Stimulated activated CD4-positive, alpha-beta T cell treated with anti-CD3 and anti-CD28 coated beads, Interleukin-1b, Interleukin-23, amount 100 ng/mL, for 24 hours (primary cell): ENCODE results near the gene SMCP.

Source experiments
- DNase-seq, 4 experiments: peaks; one replicate each; pipeline ENCODE4 v3.0.0-alpha.2; 2020; ENCODE audit warnings: low read depth in 4 of 4, low spot score in 1 of 4

The SMCP gene

DNA sequence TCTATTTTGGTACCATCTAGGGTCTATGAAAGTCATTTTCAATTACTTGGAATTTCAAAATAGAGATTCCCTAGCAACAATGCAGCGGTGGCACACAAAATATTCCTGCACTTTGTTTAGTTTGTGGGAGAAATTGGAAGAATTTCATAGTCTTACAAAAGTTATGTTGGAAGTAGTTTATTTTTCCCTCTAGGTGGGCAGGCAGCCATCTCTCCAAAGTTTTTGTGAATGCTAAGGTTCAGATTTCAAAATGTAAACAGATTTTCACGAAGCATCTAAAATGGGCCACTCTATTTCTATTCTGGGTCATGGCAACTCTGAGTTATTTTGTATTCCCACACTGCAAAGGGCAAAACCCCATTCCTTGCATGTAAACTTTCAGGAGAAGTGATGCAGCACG is 8.0 kb downstream of the SMCP start:
- DNase-seq = no peak

DNA sequence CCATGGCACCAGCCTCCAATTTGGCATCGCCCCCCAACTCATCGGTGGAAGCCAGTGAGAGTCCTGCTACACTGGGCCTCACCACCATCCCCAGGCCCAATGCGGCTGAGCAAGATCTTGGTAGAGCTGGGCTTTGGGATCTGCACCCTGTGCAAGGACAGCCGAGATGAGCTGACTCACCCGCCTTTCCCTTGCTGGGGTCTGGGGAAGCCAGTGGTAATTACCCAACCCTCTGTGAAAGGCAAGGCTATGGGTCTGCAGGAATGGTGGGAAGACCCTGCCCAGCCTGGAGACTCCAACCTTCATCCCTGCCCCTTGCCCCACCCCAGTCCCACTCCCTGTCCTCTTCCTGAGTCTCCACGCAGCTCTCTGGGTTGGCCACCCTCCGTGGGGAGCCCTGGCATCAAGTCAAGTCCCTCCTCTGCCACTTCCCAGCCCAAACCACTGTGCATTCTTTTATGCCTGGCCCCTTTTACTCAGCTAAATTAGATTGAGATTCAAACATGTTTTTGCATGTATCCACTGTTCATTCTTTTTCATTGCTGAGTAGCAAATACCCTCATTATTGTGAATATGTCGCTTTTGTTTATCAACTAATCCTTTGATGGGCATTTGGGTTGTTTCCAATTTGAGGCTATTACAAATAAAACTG is 8.8 kb downstream of the SMCP start:
- DNase-seq = no peak

DNA sequence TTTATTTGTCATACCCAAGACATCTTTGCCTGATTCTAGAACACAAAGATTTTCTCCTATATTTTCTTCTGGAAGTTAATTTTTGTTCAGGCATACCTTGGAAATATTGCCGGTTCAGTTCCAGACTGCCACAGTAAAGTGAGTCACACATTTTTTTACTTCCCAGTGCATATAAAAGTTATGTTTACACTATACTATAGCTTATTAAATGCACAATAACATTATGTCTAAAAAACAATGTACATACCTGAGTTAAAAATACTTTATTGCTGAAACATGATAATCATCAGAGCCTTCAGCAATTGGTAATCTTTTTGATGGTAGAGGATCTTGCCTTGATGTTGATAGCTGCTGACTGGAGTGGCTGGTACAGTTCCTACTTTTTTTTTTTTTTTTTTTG is 10.0 kb downstream of the SMCP start:
- DNase-seq = no peak

DNA sequence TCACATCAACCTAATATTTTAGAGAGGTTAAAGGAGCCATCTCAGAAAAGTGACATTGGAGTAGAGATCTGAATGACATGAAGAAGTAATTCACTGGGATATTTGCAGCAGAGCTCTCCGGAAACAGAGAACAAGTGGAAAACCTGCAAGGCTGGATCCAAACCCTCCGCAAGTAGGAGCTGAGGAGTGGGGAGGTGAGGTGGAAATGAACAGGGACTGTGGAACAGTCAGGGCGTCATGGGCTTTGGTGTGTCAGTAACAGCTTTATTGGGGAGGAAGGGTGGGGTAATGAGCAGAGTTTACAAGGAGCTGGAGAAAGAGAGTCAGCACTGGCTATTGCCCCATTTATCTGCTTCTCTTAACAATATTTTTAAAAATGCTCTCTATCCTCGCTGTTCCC is 20.9 kb downstream of the SMCP start:
- DNase-seq = no peak

DNA sequence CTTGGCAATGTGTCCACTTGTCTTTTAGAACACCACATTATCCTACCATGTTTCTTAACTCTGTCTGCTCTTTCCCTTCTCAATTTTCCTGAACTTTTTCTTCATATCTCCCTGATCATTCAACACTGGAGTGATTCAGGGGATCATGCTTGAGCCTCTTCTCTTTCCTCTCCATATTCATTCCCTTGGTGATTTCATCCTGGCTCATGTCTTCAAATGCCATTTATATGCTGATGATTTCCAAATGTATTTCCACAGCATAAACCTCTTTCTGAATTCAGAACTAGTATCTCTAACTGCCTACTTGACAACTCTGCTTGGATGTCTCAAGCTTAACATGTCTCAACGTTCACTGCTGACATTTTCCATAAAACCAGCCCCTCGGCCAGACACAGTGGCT is 21.8 kb downstream of the SMCP start:
- no peak for DNase-seq

DNA sequence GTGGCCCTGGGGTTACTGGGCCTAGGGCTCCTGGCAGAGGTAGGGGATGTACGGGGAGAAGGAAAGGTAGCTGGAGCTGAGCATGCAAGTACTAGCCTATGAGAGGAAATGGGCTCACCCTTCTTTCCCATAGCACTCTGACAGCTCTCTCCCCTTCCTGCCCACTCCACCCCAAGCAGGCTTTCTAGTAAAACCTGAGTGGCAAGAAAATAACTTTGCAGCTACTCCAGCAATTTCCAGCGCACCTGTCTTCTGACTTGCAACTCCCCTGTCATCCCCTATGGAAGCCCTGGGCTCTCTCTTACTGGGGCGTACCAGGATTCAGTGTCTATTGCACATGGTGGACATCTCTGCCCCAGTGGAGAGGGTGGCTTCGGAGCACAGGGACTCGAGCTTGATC is 23.5 kb downstream of the SMCP start:
- DNase-seq = no peak

DNA sequence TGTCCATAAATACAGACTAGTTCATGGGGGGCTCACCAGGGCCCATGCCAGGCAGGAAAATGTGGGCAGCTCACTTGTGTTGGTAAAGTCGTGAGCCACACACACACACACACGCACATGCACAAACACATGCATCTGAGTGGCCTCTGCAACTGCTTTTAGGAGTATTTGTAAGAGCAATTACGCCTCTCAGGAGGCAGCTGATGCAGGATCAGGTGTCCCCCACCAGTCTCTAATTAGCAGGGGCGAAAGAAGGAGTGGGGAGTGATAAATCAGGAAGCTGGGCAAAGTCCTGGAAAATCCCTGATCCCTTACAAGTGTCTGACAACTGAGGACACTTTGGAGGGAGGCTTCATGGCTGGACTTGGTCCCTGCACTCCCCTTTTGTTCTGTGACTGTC is 24.5 kb downstream of the SMCP start:
- DNase-seq = no peak

DNA sequence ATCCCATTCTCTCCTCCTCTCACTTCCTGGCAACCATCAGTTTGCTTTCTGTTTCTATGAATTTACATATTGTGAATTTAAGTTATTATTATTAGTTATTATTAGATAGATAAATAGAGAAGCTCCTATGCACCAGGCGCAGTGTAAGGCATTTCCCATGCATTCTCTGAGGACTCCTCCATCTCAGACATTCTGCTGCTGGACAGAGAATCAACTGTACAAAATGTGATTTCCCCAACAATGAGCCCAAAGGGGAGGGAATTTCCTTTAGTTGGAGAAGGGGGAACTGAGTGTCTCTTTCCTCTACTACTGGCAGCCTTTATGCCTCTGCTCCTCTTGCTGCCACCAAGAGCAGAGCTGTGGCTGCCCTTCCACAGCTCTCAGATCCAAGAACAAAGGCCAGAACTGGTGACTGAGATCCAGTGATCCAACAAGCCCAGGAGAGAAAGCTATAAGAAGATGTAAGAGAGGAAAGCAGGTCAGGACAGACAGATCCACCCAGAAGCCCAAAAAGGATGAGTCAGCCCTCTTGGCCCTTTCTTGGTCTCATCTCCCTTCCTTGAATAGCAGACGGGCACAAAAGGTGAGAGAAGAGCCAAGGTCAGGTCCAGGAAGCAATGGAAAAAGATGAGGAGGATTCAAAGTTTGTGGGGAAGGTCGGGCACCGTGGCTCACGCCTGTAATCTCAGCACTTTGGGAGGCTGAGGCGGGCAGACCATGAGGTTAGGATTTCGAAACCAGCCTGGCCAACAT is 26.7 kb downstream of the SMCP start:
- DNase-seq = no peak

DNA sequence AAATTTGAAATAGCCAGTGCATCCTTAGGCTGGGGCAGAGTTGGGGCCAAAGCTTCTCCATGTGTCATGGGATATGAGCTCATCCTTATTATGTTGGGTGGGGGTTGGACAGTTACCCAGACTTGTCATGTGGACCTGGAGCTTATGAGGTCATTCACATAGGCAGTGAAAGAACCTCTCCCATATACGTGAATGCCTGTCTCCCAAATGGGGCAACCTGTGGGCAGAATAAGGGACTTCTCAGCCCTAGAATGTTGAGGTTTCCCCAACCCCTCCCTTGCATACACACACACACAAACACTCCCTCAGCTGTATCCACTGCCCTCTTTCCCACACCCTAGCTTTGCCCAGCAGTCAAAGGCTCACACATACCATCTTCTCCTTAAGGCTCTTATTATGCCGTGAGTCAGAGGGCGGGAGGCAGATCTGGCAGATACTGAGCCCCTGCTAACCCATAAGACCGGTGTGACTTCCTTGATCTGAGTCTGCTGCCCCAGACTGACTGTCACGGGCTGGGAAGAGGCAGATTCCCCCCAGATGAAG is 28.0 kb downstream of the SMCP start:
- no peak for DNase-seq

DNA sequence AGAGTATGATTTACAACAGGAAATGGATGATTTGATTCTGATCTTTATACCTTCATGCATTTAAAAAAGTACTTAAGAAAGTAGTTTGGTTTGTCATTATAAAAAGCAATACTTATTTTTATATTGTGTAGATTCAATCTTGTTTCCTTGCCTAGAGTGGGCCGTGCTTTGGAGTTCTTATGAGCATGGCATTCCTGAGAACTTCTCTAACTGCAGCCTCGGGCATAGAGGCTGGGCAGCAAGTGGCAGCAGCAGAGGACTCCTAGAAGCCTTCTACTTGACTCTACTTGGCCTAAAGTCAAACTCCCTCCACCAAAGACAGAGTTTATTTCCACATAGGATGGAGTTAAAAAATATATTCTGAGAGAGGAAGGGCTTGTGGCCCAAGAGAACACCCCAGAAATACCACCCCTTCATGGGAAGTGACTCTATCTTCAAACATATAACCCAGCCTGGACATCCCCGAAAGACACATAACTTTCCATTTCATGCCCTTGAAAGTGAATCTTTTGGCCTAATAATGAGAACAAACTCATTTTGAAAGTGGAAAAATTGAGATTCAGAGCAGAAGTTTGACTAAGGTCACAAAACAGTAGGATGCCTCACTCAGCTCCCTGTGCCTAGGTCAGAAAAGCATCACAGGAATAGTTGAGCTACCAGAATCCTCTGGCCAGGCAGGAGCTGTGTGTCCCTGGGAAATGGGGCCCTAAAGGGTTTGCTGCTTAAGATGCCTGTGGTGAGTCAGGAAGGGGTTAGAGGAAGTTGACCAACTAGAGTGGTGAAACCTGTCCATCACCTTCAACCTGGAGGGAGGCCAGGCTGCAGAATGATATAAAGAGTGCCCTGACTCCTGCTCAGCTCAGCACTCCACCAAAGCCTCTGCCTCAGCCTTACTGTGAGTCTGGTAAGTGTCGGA is 29.8 kb downstream of the SMCP start, which contains the start of gene IVL:
TSS of gene IVL (plus strand) at position 861 of the 916 bp plus-strand sequence. CDS start 1,252 bp downstream, outside the sequence.
- DNase-seq = no peak

DNA sequence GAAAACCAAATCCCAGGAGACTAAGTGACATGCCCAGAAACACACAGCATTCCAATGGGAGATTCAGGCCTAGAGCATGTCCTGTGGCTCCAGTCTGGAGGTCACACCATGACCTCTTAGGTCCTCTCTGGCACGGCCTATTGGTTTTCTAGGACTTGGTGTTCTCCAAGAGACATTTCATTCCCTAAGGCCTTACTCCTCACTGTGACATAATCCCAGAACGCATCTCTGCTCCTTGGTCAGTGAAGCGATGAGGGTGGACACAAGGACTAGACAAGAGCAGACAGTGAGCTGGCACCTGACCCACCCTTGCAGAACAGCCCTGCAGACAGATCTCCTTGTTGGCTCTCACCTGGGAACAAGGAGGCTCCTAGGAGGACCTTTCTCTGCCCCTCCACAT is 31.1 kb downstream of the SMCP start:
- no peak for DNase-seq

DNA sequence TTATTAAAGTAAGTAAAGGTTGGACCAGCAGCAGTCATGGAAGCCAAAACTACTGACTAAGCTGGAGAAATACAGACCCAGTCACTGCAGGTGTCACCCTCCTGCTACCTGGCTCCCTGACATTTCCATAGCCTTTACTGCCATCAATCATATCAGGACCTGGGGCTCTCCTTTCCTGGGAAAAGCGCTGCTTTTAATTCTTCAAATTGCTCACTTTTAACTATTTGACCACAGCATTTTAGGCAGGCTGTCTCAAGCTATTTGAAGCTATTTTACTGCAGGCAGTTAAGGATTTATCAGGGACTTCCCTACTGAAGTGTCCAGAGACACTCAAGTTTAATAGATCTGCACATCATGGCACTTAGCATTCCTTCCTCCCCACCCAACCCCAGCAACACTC is 34.3 kb downstream of the SMCP start:
- no peak for DNase-seq

DNA sequence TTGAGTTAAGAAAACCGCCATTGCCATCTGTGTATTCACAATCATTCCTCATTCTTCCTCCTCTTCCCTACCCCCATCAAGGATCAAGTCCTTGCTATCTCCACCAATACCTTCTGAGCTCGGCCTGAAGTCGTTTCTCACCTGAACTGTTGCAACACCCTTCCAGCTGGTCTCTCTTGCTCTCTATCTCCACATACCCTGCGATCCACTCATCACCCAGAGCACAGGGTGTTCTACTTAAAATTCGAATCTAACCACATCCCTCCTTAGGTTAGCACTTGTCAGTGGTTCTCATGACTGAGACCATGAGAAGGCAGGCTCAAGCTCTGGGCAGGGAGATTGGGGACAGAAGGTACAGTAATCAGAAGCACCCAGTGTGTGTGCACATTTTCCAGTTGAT is 34.8 kb downstream of the SMCP start:
- no peak for DNase-seq

DNA sequence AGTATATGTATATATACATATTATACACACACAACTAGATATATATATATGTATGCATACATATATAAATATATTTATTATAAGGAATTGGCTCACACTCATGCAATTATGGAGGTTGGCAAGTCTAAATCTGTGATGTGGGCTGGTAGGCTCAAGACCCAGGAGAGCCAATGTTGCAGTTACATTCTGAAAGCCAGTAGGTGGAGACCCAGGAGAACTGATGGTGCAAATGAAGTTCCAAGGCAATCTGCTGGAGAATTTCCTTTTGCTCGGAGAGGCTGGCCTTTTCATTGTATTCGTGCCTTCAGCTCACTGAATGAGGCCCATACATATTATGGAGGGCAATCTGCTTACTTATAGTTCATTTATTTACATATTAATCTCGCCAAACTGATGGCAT is 39.7 kb downstream of the SMCP start:
- no peak for DNase-seq

DNA sequence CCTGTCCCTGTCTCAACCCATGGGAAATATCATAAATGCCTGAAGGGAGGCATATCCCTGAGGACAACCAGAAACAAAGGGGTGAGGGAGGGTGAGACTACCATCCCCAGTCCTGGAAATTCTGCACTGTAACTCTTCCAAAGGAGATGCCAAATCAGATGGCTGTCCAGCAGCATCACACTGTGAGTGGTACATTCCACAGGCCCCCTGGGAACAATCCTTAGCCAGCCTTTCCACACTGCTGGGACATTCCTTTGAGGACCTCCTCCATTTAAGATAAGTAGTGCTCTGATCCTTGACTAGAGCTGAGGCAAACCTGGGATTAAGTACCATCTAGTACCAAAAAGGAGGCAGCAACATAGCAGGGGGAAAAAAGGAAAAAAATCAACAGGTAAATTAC is 40.9 kb downstream of the SMCP start:
- no peak for DNase-seq

DNA sequence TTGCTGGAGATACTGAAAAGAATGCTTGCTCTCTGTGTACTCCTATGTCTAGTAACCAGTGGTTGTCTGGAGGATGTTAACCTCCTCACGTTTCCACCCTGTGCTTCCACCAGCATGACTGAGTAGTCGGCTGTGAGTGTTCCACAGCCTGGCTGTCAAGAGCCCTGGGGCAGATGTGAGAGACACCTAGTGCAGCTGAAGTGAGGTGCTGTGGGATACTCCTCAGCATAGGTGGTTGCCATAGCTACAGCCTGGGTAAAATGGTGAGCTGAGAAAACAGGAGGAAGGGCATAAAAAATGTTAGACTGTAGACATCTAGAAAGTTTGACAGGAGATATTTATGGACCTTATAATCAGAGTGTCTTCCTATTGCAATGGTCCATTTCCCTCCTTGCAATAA is 46.1 kb downstream of the SMCP start:
- DNase-seq = no peak

DNA sequence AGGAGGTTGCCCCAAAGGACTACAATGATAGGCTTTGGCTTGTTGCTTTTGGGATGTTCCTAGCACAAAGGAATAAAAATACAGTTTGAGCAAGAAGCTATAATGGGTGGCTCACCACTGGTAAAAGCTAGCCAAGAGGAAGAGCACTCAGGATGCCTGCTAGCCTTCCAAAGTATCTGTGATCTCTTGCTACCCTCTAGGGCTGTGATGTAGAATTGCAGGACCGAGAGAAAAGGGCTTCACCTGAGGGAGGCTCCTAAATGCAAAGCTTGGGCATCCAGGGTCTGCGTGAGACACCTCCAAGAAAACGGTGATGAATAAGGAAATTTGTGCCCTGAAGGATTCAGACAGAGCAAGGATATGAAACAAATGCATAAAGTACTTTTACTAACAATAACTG is 48.0 kb downstream of the SMCP start:
- DNase-seq = no peak

DNA sequence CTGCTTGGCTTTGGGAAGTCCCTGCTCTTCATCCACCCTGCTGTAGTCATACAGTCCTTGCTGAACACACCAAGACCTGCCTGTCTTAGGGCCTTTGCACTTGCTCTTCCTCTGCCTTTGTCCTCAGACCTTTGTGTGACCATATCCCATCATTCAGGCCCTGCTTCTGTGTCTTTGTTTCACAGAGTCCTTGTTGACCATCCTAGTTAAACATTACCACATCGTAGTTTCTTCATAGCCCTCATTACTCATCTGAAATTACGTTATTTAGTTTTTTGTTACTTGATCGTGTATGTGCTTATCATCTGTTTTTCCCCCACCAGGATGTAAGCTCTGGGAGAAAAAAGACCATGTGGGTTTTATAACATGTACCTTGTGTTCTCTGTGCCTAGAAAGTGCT is 50.5 kb downstream of the SMCP start:
- DNase-seq = no peak

DNA sequence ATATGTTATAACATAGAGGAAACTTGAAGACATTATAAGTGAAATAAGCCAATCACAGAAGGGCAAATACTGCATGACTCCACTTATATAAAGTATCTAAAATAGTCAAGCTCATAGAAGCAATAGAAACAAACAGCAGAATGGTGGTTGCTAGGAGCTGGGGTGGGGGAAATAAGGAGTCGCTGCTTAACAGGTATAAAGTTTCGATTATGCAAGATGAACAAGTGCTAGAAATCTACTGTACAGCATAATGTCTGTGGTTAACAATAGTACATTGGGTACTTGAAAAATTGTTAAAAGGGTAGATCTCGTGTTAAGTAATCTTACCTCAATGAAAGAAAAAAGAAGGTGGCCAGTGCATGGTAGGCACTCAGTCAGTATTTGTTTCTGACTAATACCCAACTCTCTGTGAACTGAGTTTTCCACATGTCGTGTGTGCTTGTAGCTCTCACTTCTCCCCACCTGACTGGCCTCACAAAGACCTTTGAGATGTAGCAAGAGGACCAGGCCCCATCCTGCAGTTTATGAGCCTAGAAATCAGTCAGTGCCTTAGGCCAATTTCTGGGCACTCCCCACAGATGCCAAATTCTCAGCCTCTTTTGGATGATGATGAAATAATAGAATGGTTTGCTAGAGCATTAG is 54.2 kb downstream of the SMCP start:
- no peak for DNase-seq

DNA sequence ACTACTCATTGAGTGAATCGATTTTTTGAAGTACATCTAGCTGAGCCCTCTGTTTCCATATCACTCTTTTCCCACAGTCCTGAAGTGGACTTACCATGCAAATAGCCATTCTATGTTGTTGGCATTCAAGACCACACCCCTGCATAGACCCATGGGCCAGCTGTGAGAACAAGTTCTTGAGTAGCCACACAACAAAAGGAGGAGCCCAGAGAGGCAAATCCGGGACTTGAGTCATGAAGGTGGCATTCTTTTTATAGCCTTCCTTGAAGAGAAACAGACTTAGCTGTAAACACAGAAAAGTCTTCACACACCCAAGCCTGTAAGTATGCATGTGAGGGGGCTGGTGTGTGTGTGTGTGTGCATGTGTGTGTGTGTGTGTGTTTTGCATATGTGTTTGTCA is 55.1 kb downstream of the SMCP start:
- no peak for DNase-seq
